HG03558 (cell line): ENCODE results near the gene ECE1.
"Not testable (repeated sequence)": the region's sequence is repeated elsewhere in the genome, so short reads cannot be mapped to it uniquely, and the experiment has no call there.

Source experiments
- ATAC-seq: cut with Tn5 transposase; IDR thresholded peaks from one replicate; pipeline ENCODE4 v1.9.1; 2021; ENCODE audit warnings: moderate number of reproducible peaks; ENCODE audit not compliant: unreplicated experiment; ENCODE audit errors: extremely low read depth

ECE1 gene

DNA sequence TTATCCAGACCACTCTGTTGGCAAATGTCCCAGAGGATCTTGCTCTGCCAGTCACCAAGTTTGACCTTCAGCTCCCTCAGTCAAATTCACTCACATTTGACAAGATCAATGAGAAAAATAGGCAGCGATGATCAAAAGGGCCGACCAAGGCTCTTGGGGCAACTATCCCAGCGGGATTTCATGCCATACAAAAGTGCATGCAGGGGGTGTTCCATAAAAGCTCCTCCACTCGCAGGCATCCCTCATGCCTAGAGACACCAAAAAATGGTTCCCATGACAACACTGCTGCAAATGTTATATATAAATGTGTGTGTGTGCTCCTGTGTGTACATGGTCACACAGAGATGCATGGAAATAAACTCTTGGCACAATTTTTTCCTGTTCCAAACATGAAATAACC is 97.4 kb downstream of the ECE1 start:
- ATAC-seq = no peak

DNA sequence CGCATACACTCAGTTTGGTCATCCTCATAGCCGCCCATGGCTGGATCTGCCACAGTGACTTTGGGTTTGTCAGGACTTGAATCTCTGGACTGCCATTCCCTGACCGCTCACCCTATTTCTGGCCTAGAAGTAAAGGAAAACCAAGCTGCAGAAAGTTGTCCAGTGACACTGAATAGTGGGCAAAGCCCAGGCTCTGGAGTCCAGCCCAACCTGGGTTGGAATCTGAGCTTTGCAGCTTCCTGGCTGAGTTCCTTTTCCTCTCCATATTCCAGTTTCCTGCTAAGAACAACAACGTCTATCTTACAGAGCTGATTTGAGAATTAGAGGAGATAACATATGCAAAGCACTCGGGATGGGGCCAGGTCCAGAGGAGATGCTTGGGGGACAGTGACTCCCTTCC is 98.0 kb downstream of the ECE1 start:
- no peak for ATAC-seq

DNA sequence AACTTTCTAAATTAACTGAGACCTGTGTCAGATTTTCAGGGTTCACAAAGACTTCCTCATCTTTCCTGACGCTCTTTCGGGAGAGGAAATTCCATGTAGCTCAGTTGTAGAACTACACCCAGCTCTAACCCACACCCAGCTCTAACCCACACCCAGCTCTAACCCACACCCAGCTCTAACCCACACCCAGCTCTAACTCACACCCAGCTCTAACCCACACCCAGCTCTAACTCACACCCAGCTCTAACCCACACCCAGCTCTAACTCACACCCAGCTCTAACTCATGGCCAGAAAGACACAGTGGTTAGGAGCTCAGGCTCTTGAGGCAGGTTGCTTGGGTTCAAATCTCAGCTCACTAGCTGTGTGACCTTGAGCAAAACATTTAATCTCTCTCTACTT is 99.5 kb downstream of the ECE1 start:
- ATAC-seq = not testable (repeated sequence)

DNA sequence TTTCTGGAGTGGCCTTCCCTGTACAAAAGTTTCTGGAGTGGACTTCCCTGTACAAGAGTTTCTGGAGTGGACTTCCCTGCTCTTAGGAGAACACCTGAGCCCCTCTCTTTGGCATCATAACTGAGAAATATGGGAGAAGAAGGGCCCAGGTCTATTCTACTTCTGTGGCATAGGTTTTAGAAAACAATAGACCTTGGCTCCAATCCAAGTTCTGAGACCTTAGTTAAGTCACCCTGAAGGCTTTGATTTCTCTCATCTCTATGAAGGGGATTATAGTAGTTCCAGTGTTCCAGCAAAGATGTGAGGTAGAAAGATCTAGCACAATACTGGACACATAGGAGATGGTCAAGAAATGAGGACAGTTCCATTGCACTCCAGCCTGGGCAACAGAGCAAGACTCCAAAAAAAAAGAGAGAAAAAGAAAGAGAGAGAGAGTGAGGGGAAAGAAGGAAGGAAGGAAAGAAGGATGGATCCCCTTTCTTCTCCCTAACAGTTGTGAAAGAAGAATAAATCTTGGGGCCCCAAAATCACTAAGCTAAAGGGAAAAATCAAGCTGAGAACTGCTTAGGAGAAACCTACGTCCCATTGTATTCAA is 100.3 kb downstream of the ECE1 start:
- no peak for ATAC-seq

DNA sequence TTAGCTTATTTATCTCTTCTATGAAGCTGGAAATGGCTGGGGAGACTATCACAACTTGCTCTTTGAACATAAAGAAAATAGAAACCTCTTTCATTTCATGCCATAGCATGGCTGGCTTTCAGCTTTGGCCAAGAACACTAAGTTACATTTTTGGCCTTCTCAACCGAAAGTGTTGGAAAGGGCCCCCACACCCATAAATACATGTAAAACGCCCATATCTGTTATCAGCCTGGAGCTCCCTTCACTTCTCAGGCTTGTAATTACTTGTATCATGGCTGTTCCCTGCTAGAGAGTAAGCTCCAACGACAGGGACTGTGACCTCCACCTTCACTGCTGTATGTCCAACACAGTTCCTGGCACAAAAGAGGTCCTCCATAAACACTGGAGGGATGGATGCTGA is 100.8 kb downstream of the ECE1 start:
- no peak for ATAC-seq

DNA sequence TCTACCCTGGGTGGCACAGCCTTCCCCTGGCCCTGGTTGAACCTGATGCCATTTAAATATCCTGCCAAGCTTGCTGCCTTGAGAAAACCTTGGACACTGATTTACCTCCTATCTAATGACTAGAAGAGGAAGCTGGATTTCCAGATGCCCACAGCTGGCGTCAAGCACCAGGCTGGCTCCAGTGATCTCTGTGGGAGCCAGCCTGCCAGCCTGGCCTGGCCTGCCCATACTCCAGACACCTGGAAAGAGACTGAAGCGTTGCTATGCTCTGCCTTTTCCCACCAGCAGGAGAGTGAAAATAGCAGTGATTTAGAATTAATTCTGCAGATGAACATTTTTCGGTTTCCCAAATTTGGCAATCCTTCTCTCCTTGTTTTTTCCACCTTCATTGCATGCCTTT is 102.0 kb downstream of the ECE1 start:
- no peak for ATAC-seq

DNA sequence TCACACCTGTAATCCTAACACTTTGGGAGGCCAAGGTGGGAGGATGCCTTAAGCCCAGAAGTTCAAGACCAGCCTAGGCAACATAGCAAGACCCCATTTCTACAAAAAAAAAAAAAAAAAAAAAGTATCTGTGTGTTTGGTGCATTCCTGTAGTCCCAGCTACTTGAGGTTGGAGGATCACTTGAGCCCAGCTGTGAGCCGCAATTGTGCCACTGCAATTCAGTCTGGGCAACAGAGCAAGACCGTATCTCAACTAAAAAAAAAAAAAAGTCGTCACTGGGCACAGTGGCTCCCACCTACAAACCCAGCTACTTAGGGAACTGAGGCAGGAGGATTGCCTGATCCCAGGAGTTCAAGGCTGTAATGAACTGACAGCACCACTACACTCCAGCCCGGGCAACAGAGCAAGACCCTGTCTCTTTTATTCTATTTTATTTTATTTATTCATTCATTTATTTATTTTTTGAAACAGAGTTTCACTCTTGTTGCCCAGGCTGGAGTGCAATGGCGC is 105.0 kb downstream of the ECE1 start:
- no peak for ATAC-seq

DNA sequence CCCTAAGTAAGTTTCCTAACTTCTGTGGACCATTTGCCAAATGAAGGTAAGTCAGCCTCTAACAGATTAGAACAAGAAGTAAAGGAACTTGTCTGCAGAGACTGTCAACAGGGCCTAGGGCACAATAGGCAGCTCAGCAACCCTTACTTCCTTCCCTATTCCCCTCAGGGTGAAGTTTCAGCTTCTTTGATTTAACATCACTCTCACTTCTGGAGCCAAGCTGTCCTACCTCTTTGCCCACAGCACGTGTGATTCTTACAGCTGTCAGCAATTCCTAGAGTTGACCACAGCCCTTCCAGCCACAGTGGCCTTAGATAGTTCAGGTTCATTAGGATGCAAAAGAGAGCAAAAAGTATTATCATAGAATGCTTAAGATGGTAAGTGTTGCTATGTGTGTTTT is 106.0 kb downstream of the ECE1 start:
- ATAC-seq = no peak

DNA sequence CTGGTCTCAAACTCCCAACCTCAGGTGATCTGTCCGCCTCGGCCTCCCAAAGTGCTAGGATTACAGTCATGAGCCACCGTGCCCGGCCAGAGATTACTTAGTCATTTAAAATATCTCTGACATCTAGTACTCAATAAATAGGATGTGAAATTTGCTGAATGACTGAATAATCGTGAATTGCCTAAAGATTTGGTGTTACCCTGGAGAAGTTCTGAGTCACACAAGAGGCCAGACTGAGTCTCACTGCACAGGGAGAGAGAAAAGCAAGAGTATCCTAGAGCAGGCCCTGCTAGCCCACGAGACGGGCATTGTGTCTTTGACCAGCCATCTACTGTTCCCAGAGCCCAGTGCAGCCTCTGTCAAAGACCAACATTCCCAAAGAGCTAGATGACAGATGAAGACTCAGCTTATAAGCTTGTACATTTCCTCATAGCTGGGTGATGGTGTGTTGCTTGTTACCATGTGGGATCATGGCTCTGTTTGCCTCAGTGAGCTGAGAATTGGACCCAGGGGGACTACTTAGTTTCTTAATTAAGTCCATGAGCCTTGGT is 108.0 kb downstream of the ECE1 start:
- no peak for ATAC-seq

DNA sequence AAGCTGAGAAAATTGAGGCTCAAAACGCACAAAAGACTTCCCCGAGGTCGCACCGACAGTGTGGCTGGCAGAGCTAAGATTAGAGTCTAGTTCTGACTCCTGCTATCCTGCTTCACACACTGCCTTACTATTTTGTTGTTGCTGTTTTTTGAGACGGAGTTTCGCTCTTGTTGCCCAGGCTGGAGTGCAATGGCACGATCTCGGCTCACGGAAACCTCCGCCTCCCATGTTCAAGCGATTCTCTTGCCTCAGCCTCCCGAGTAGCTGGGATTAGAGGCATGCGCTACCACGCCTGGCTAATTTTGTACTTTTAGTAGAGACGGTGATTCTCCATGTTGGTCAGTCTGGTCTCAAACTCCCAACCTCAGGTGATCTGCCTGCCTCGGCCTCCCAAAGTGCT is 112.0 kb downstream of the ECE1 start:
- not testable (repeated sequence) for ATAC-seq

DNA sequence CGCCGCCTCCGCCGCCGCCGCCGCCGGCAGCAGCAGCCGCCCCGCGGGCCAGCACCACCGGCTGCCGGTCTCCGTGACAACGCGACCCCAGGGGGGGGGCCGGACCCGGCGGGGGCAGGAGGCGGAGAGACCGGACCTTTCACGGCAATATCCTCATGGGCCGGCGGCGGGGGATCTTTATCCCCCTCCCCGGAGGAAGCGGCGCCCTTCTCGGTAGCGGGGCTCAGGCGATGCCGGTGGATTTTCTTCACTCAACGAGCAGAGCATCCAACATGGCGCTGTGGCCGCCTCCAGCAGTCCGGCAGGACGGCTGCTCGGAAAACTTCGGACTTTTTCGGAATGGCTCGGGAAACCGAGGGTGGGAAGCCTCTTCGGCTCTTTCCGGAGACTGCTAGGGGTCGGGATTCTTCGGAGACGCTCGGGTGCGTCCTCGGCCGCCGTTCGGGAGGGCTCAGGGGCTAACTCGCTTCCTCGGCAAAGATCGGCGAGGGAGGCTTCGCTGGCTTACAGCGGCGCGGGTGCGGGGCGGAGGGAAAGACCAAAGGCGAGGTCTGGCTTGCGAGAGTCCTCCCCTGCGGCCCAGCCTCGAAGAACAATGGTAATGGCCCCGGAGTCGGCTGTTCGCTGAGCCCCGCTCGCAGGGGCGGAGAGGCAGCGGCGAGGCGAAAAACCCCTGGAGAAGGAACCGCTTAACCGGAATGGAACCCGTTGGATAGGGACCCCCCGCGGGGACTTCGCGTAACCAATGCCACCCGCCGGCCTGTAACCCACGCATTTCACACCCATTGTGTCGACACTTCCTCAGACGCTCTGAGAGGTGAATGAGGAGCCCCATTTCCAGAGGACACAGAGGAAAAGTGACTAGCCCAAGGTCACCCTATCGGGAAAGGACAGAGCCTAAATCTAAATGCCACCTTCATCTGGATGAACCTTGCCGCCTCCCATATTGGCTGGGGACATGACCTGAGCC is 113.4 kb downstream of the ECE1 start, which contains the start of gene EIF4G3:
Gene EIF4G3, minus strand, starts transcription at position 312 of the 970 bp plus-strand sequence. CDS start 174,155 bp downstream, outside the sequence.
- ATAC-seq = peak; percentile 90

DNA sequence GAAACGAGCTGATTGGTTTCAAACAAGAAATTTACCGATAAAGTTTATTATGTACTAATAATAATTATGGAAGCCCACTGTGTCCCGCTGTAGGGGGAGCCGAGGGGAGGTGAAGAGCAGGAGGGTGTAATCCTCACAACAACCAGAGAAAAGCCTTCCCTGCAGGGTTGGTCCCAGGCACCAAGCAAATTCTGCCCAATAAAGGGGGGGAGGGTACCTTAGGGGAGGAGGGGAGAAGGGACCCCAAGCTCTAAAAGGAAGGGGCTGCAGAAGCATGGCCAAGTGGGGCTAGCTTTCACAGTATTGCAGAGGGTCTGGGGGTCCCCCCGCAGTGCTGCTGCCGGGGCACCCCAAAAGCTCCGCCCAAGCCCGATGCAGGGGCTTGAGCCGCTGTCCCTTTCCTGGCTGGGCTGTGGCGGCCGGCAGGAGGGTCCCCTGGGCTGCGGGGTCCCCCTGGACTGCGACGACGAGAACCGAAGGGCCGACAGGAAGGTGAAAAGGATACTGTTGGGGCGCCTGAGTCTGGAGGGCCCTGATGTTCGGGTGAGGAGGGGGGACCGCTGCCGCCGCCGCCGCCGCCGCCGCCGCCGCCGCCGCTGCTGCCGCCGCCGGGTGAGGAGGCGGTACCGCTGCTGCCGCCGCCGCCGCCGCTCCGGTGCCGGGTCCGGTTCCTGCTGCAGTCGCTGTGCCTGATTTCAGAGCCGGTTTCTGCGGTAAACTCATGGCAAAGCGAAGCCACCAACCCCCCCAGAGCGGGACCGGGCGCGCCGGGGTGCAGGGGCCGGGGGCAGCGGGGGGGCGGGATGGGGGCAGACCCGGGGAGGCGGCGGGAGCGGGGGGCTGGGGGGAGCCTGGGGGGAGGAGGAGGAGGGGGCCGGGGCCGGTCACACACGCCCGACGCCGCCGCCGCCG is 114.3 kb downstream of the ECE1 start:
- no peak for ATAC-seq

DNA sequence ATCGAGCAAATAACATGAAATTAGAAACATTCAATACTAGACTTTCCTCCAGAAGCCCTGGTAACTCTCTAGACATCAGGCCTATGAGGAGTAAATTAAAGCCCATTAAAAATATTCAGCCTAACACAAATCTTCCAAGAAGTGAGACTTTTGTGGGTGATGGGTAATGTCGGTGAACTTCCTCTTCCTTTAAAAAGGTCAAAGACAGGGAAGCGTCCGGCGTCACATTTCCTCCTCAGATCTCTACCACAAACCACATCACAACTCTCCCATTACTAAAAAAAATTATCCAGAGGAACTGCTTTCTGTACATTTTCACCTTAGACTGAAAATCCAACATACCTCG is 115.0 kb downstream of the ECE1 start:
- no peak for ATAC-seq

DNA sequence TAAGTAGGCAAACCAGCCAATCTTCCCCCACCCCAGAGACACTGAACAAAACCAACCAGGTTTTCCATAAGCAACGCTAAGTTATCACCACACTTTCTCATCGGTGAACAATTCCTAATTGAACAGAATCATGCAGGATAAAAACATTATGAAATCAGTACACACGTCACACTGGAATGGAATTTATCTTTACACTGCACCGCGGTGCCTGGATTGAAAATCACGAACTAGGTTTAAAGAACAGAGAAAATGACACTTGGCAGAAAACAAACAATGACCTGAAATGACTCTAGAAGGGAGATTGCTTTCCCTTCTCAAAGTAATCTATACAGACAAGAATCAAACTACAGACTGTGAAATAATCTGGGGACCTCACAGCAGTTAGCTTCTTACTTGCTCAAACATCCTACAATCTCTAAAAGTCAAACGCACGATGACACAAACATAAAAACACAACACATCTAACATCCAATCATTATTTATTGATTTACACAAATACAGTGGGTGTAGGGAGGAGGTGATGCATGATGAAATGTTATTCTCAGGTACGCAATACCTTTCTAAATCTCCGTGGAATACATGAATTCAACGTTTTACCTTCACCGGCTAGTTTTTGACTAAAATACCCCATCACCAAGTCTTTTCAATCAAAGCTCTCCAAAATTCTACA is 115.5 kb downstream of the ECE1 start:
- ATAC-seq = no peak

DNA sequence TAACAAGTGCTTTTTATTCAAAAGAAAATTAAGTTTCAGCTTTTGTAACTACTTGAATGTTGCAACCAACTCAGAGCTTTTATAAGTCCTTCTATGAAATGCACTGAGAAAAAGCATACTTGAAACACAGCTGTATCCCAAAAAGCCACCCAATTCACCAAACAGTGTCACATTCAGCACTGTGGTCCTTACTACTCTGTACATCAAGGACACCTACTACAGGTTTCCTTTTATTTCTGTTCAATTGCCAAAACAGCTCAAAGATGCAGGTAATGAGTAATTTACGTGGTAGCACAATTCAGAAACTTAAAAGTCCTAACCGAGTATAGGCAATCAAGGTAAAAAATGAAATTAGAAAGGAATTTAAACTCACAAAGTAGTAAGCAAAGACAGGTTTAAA is 116.0 kb downstream of the ECE1 start:
- ATAC-seq = no peak

DNA sequence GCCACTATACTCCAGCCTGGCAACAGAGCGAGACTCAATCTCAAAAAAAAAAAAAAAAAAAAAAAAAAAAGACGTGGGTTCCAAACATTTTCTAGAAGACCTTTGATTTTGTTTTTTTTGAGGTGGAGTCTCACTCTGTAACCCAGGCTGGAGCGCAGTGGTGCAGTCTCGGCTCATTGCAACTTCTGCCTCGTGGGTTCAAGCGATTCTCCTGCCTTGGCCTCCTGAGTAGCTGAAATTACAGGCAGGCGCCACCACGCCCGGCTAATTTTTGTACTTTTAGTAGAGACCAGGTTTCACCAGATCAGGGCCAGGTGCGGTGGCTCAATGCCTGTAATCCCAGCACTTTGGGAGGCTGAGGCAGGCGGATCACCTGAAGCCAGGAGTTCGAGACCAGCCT is 117.2 kb downstream of the ECE1 start:
- not testable (repeated sequence) for ATAC-seq

DNA sequence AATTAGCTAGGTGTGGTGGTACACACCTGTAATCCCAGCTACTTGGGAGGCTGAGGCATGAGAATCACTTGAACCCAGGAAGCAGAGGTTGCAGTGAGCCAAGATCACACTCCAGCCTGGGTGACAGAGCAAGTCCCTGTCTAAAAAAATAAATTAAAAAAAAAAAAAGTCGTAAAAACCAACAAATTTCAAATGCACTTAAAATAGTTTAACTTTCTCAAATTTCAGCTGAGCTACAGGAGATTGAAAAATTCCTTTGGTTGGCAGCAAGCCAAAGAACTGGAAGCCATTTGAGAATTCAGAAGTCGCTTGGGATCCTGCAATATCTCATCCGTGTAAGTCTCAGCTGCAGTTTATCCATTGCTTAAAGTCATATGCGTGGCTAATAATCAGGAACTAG is 119.4 kb downstream of the ECE1 start:
- ATAC-seq = not testable (repeated sequence)

DNA sequence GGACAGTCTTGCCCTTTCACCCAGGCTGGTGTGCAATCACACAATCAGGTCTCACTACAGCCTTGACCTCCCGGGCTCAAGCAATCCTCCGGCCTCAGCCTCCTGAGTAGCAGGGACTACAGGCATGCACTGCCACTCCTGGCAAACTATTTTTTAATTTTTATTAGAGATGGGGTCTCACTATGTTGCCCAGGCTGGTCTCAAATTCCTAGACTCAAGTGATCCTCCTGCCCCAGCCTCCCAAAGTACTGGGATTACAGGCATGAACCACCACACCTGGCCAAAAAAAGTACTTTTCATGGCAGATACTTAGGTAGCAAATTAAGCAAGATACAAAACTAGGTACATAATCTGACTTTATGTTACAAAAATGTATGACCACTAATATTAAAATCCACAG is 121.8 kb downstream of the ECE1 start:
- no peak for ATAC-seq
